ENCODE results near the gene GNAT1.

The GNAT1 gene

DNA sequence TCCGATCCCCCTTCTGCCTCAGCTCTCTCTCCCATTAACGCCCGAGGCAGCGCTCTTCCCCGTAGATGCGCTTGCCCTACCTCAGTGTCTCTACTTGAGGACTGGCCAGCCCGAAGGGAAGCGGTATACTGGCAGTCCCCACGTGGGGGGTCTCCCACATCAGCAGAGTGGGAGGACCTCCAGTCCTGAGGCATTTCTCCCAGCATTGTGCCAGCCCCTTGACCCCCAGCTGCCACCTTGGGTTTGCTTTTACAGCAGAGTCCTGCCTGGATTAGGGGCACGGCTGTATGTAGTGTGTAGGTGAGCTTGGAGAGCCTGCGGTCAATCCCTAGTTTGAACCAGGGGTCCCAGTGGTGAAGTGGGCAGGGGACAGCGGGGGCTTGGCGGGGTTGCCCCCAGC is 35.5 kb upstream of the GNAT1 start:
- no peak for DNase-seq (ENCODE audit: extremely low spot score)
- ChIA-PET CTCF (interaction anchor here (0.9 to 1.2 kb wide), 2 partner anchors 48 to 70 kb away, joined by 3 to 4 read pairs; no protein-coding TSS in a partner anchor), POLR2A (interaction anchor here (1.3 kb wide), 1 partner anchor 32 kb away, joined by 3 read pairs; no protein-coding TSS in a partner anchor)
- TF ChIP-seq BHLHE40 (IDR thresholded peaks at IDR 0.05; ENCODE audit: borderline replicate concordance) (no peak), SP1 (IDR thresholded peaks at IDR 0.05) (no peak), SUZ12 (IDR thresholded peaks at IDR 0.05) (no peak), FOXA1 (IDR thresholded peaks at IDR 0.05) (no peak), HDGF (IDR thresholded peaks at IDR 0.05; ENCODE audit: borderline replicate concordance) (no peak), L3MBTL2 (conservative IDR thresholded peaks at IDR 0.05) (no peak), ZNF384 (IDR thresholded peaks at IDR 0.05) (no peak), TARDBP (IDR thresholded peaks at IDR 0.05) (no peak), FOXM1 (IDR thresholded peaks at IDR 0.05; ENCODE audit: borderline replicate concordance) (no peak), FOXK2 (IDR thresholded peaks at IDR 0.05) (no peak), CTBP1 (IDR thresholded peaks at IDR 0.05; ENCODE audit: borderline replicate concordance) (no peak), NFRKB (IDR thresholded peaks at IDR 0.05) (no peak), ELF4 (IDR thresholded peaks at IDR 0.05) (no peak)
- TF ChIP-seq, protein P1, sequence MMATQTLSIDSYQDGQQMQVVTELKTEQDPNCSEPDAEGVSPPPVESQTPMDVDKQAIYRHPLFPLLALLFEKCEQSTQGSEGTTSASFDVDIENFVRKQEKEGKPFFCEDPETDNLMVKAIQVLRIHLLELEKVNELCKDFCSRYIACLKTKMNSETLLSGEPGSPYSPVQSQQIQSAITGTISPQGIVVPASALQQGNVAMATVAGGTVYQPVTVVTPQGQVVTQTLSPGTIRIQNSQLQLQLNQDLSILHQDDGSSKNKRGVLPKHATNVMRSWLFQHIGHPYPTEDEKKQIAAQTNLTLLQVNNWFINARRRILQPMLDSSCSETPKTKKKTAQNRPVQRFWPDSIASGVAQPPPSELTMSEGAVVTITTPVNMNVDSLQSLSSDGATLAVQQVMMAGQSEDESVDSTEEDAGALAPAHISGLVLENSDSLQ (IDR thresholded peaks at IDR 0.05) = no peak

DNA sequence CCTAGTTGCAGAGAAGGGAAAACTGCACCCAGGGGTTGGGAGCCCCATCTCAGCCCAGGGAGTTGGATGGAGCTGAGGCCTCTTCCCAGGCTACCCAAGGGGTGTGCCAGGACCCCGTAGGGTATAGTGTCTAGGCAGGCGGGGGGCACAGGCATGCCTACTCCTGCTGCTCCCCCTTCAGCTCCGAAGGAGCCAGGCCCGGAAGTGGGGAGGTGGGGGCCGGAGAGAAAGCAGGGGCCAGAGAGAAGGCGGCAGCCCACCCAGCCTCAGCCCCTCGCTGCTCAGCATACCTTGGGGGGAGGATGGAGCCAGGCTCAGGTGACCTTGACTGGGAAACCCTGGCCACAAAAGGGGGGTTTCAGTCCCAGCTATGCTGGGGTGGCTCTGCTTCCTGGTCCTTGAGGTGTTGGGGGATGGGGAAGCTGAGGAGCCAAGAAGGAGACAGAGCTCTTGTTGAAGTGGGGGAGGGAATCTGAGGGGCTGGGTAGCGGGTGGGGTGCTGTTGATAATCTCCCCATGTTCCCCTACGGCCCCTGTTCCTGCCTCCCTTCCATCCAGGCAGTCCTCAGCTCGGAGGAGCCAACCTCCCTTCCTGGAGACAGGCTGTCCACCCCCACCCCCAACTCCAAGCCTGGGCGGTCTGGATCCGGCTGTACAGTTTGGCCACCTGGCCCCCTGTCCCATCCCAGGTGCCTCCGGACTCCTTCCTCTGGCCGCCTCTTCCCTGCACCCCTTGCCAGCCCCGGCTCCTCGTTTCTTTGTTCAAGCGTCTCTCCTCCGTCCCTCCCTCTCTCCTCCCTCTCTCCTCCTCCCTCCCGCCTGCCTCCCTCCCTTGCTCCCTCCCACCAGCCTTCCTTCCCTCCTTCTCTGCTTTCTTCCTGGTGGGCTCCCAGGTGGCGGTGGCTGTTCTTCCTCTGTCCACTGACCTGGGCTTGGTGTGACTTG is 34.6 kb upstream of the GNAT1 start:
- ChIA-PET POLR2A (interaction anchor here (1.3 kb wide), 1 partner anchor 33 kb away, joined by 3 read pairs; no protein-coding TSS in a partner anchor), CTCF (interaction anchor here (0.6 to 1.2 kb wide), 3 partner anchors 32 to 69 kb away, joined by 3 to 4 read pairs (median 3); no protein-coding TSS in a partner anchor)
- DNase-seq (ENCODE audit: extremely low spot score) = no peak
- no peak for TF ChIP-seq ZNF384 (IDR thresholded peaks at IDR 0.05)
- TF ChIP-seq ARNT (IDR thresholded peaks at IDR 0.05) = no peak
- TF ChIP-seq NFRKB (IDR thresholded peaks at IDR 0.05) = no peak
- no peak for TF ChIP-seq SP1 (IDR thresholded peaks at IDR 0.05)
- no peak for TF ChIP-seq BHLHE40 (IDR thresholded peaks at IDR 0.05; ENCODE audit: borderline replicate concordance)
- TF ChIP-seq FOXK2 (IDR thresholded peaks at IDR 0.05) = no peak
- no peak for TF ChIP-seq TARDBP (IDR thresholded peaks at IDR 0.05)
- no peak for TF ChIP-seq LEF1 (IDR thresholded peaks at IDR 0.05; ENCODE audit: borderline replicate concordance)
- TF ChIP-seq CTBP1 (IDR thresholded peaks at IDR 0.05; ENCODE audit: borderline replicate concordance) = no peak

DNA sequence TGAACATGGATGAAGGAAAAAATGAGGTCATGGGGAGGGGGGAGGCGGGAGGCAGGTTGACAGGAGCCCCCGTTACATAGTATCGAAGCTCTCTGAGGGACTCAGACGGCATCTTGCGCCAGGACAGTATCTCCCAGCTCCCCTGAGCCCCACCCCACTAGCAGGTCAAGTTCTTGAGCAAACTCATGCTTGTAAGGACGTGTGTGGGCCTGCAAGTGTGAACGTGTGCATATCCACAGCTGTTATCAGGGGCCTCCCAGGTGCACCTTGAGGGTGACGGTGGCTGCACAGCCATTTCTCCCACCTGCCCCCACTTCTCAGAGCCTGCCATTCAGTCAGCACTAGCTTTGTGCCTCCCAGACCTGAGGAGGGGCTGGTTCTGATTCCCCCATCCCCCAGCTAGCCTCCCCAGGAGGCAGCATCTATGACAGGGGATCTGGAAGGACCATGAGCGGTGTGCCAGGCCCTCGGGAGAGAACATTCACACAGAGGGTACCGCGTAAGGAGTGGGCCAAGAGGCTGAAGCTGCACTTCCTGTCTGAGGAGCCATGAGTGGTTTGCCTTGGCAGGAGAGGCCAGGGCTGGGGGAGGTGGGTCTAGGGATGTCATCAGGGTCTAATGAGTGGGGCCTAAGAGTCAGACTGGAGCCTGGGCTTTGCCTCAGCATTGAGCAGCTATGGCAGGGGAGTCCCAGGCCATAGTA is 33.4 kb upstream of the GNAT1 start:
- TF ChIP-seq HDGF (IDR thresholded peaks at IDR 0.05; ENCODE audit: borderline replicate concordance) (no peak), NFRKB (IDR thresholded peaks at IDR 0.05) (no peak), SP1 (IDR thresholded peaks at IDR 0.05) (no peak), FOXM1 (IDR thresholded peaks at IDR 0.05; ENCODE audit: borderline replicate concordance) (no peak), ARNT (IDR thresholded peaks at IDR 0.05) (no peak), BHLHE40 (IDR thresholded peaks at IDR 0.05; ENCODE audit: borderline replicate concordance) (no peak), L3MBTL2 (conservative IDR thresholded peaks at IDR 0.05) (no peak), SUZ12 (IDR thresholded peaks at IDR 0.05) (no peak), FOXA1 (IDR thresholded peaks at IDR 0.05) (no peak), ZNF384 (IDR thresholded peaks at IDR 0.05) (no peak), CTBP1 (IDR thresholded peaks at IDR 0.05; ENCODE audit: borderline replicate concordance) (no peak)
- TF ChIP-seq, protein P1 (IDR thresholded peaks at IDR 0.05) = no peak
- no peak for DNase-seq (ENCODE audit: extremely low spot score)
- CTCF ChIA-PET = interaction anchor here (0.6 to 0.9 kb wide), 2 partner anchors 98 to 705 kb away, joined by 3 to 9 read pairs; no protein-coding TSS in a partner anchor
- POLR2A ChIA-PET = interaction anchor here (1.0 kb wide), 1 partner anchor 15 kb away, joined by 4 read pairs; no protein-coding TSS in a partner anchor

DNA sequence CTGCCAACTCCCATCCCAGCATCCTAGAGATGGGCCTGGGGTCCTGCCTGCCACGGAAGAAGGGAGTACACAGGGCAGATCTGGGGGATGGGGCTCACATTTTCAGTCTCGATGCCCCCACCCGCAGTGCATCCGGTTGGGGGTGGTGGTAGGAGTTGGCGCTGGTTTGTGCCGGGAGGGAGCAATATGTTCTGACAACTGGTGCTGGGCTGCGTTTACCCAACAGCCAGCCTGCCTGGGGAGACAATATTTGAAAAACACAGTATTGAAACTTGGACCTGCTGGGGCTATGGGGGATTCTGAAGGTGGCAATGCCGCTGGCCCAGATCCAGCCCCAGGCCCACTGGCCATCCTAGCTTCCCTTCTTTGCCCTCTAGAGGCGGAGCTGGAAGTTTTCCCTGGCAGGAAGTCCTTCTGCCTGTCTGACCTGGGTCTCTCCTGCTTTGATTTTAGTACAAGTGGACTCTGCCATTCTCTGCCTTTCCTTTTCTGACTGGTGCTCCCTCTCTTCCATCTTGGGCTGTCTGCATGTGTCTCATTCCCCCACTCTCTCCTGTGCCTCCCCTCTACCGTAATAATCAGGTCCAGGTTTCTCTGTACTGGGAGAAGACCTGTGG is 32.8 kb upstream of the GNAT1 start:
- DNase-seq (ENCODE audit: extremely low spot score) = no peak
- CTCF ChIA-PET = interaction anchor here (0.9 kb wide), 1 partner anchor 98 kb away, joined by 3 read pairs; no protein-coding TSS in a partner anchor
- POLR2A ChIA-PET = interaction anchor here (1.0 kb wide), 1 partner anchor 15 kb away, joined by 4 read pairs; no protein-coding TSS in a partner anchor
- TF ChIP-seq CTBP1 (IDR thresholded peaks at IDR 0.05; ENCODE audit: borderline replicate concordance) (no peak), SP1 (IDR thresholded peaks at IDR 0.05) (no peak), ZNF384 (IDR thresholded peaks at IDR 0.05) (no peak), FOXM1 (IDR thresholded peaks at IDR 0.05; ENCODE audit: borderline replicate concordance) (no peak), ARNT (IDR thresholded peaks at IDR 0.05) (no peak), FOXA1 (IDR thresholded peaks at IDR 0.05) (no peak), ELF4 (IDR thresholded peaks at IDR 0.05) (no peak), NFRKB (IDR thresholded peaks at IDR 0.05) (no peak), SUZ12 (IDR thresholded peaks at IDR 0.05) (no peak), BHLHE40 (IDR thresholded peaks at IDR 0.05; ENCODE audit: borderline replicate concordance) (no peak), L3MBTL2 (conservative IDR thresholded peaks at IDR 0.05) (no peak), TARDBP (IDR thresholded peaks at IDR 0.05) (no peak), HDGF (IDR thresholded peaks at IDR 0.05; ENCODE audit: borderline replicate concordance) (no peak), LEF1 (IDR thresholded peaks at IDR 0.05; ENCODE audit: borderline replicate concordance) (no peak), FOXK2 (IDR thresholded peaks at IDR 0.05) (no peak)
- TF ChIP-seq, protein P1 (IDR thresholded peaks at IDR 0.05) = no peak
